HG03066 (cell line): ENCODE results near the gene ARID1B.

ENCODE experiments used
- ATAC-seq: cut with Tn5 transposase; IDR thresholded peaks from one replicate; pipeline ENCODE4 v1.9.1; 2021; ENCODE audit warnings: low read depth; ENCODE audit not compliant: unreplicated experiment

Gene ARID1B

GRCh38 chr6:157064502-157064901, 287.3 kb downstream of the ARID1B start:
- ATAC-seq, result no peak

GRCh38 chr6:157065366-157065765, 288.2 kb downstream of the ARID1B start:
- ATAC-seq, result no peak

GRCh38 chr6:157066781-157067491, 289.8 kb downstream of the ARID1B start:
- no peak for ATAC-seq

GRCh38 chr6:157067507-157067906, 290.3 kb downstream of the ARID1B start:
- ATAC-seq, result no peak

- ATAC-seq, result peak; percentile 97
These were observed 291.6 kb downstream of the ARID1B start for GRCh38 chr6:157068691-157069324.

GRCh38 chr6:157069585-157069984, 292.4 kb downstream of the ARID1B start:
- ATAC-seq, result no peak

GRCh38 chr6:157070403-157071107, 293.4 kb downstream of the ARID1B start:
- ATAC-seq, result no peak

GRCh38 chr6:157072128-157072527, 294.9 kb downstream of the ARID1B start:
- ATAC-seq, result no peak

- no peak for ATAC-seq
These were observed 296.4 kb downstream of the ARID1B start for GRCh38 chr6:157073596-157073995.

GRCh38 chr6:157074969-157075368, 297.8 kb downstream of the ARID1B start:
- ATAC-seq, result no peak

GRCh38 chr6:157075549-157076450, 298.6 kb downstream of the ARID1B start:
- ATAC-seq, result peak; percentile 84

- ATAC-seq, result no peak
These were observed 299.3 kb downstream of the ARID1B start for GRCh38 chr6:157076451-157076822.

- ATAC-seq, result no peak
These were observed 300.1 kb downstream of the ARID1B start for GRCh38 chr6:157077251-157077650.

- no peak for ATAC-seq
These were observed 301.1 kb downstream of the ARID1B start for GRCh38 chr6:157078326-157078725.

- ATAC-seq, result no peak
These were observed 302.1 kb downstream of the ARID1B start for GRCh38 chr6:157079277-157079676.

GRCh38 chr6:157079771-157080170, 302.6 kb downstream of the ARID1B start:
- no peak for ATAC-seq

GRCh38 chr6:157080986-157081391, 303.8 kb downstream of the ARID1B start:
- ATAC-seq, result no peak

- no peak for ATAC-seq
These were observed 306.2 kb downstream of the ARID1B start for GRCh38 chr6:157083343-157083742.

GRCh38 chr6:157086632-157087031, 309.5 kb downstream of the ARID1B start:
- no peak for ATAC-seq

GRCh38 chr6:157087974-157088373, 310.8 kb downstream of the ARID1B start:
- ATAC-seq, result no peak

- no peak for ATAC-seq
These were observed 311.7 kb downstream of the ARID1B start for GRCh38 chr6:157088841-157089240.
